Keratinocyte (primary cell): Measurements from ENCODE around the gene SMAD6. TPM values are rescaled to one million over a fixed set of nuclear protein-coding genes. Genes with fewer than 3 reads are reported as not detected.

ENCODE experiments used
- DNase-seq: peaks from one replicate; pipeline ENCODE4 v3.0.0-alpha.2; 2011; ENCODE audit warnings: low read depth, missing footprints, low spot score
- FAIRE-seq: peaks from 2 replicates; lab custom pipeline; 2011; peaks lifted over from hg19 to GRCh38; lab: Jason Lieb, UNC
- H2AFZ ChIP-seq: 2 replicates; pipeline ENCODE4 v1.6.0; 2012; ENCODE audit warnings: low read length, control low read depth, inconsistent platforms; ENCODE audit not compliant: control insufficient read depth
- H3K27ac ChIP-seq: 2 replicates; pipeline ENCODE4 v1.5.1; 2011; ENCODE audit warnings: low read length; ENCODE audit not compliant: control insufficient read depth, insufficient read depth
- H3K27me3 ChIP-seq: 3 replicates; pipeline ENCODE4 v1.6.0; 2011; ENCODE audit warnings: low read length; ENCODE audit not compliant: control insufficient read depth, insufficient read depth; ENCODE audit errors: extremely low read depth
- H3K36me3 ChIP-seq, 2 experiments: 2 replicates in 1 of 2; 3 replicates in 1 of 2; pipeline ENCODE4 v1.5.1; 2011; ENCODE audit warnings: low read length in 2 of 2, mild to moderate bottlenecking in 1 of 2; ENCODE audit not compliant: control insufficient read depth in 2 of 2, insufficient read depth in 2 of 2; ENCODE audit errors: extremely low read depth in 1 of 2
- H3K4me1 ChIP-seq: 3 replicates; pipeline ENCODE4 v1.5.1; 2011; ENCODE audit warnings: low read length; ENCODE audit not compliant: control insufficient read depth, insufficient read depth; ENCODE audit errors: extremely low read depth
- H3K4me2 ChIP-seq: 3 replicates; pipeline ENCODE4 v1.6.0; 2011; ENCODE audit warnings: low read depth, low read length; ENCODE audit not compliant: control insufficient read depth, insufficient read depth; ENCODE audit errors: extremely low read depth
- H3K4me3 ChIP-seq, 3 experiments: fragments of 200-600 bp in 1 of 3; sonication (generic) in 1 of 3; 2 replicates in 2 of 3; 3 replicates in 1 of 3; pipeline ENCODE4 v1.5.1; 2011 to 2016; ENCODE audit warnings: low read length in 3 of 3, mild to moderate bottlenecking in 3 of 3, control low read depth in 2 of 3, inconsistent platforms in 1 of 3, low read depth in 1 of 3, mixed read lengths in 1 of 3, mixed run types in 1 of 3, moderate library complexity in 1 of 3; ENCODE audit not compliant: control insufficient read depth in 2 of 3, insufficient read depth in 2 of 3; ENCODE audit errors: extremely low read depth in 1 of 3
- H3K79me2 ChIP-seq: 2 replicates; pipeline ENCODE4 v1.6.0; 2012; ENCODE audit warnings: low read length; ENCODE audit not compliant: control insufficient read depth, insufficient read depth
- H3K9ac ChIP-seq: 3 replicates; pipeline ENCODE4 v1.6.0; 2011; ENCODE audit warnings: low read length; ENCODE audit not compliant: control insufficient read depth, insufficient read depth; ENCODE audit errors: extremely low read depth
- H3K9me1 ChIP-seq: 3 replicates; pipeline ENCODE4 v1.6.0; 2011; ENCODE audit warnings: low read length; ENCODE audit not compliant: control insufficient read depth, insufficient read depth; ENCODE audit errors: extremely low read depth
- H3K9me3 ChIP-seq: 2 replicates; pipeline ENCODE4 v1.5.1; 2012; ENCODE audit warnings: low read depth, low read length; ENCODE audit not compliant: control insufficient read depth
- H4K20me1 ChIP-seq: 3 replicates; pipeline ENCODE4 v1.6.0; 2011; ENCODE audit warnings: low read length; ENCODE audit not compliant: control insufficient read depth, insufficient read depth; ENCODE audit errors: extremely low read depth
- EZH2 ChIP-seq: IDR thresholded peaks from one replicate; pipeline ENCODE4 v1.6.1; 2012; ENCODE audit warnings: inconsistent platforms, mild to moderate bottlenecking, low read length, moderate library complexity
- dilution Hi-C: fragments of 300-500 bp; cut with MboI; formaldehyde crosslinking; loops from one replicate; pipeline ENCODE4 v1.7.0; 2020; ENCODE audit warnings: low sequenced_read_pairs; ENCODE audit not compliant: extremely low pct_ligation_motif_present
- polyA plus RNA-seq, 5 experiments: library from polyadenylated mRNA; depleted of rRNA in 3 of 5; stranded (reverse) in 3 of 5; stranded (forward) in 1 of 5; unstranded in 1 of 5; fragments of >200 nt; gene quantifications; 1 replicate in 1 of 5; 2 replicates in 3 of 5; 3 replicates in 1 of 5; pipeline versions ENCODE4 v1.2.1 to v1.2.3, GENCODE V29; 2011 to 2012; ENCODE audit warnings: missing spikeins in 2 of 5, low read depth in 1 of 5, low replicate concordance in 1 of 5
- TF ChIP-seq, protein P1 (sequence below), 3 experiments: IDR thresholded peaks in 1 of 3; conservative IDR thresholded peaks in 1 of 3; optimal IDR thresholded peaks in 1 of 3; 2 replicates in 2 of 3; 3 replicates in 1 of 3; pipeline versions ENCODE3 to v1.5.1; 2011; ENCODE audit warnings: low read length in 3 of 3, mild to moderate bottlenecking in 3 of 3, moderate library complexity in 2 of 3, control low read depth in 1 of 3, inconsistent platforms in 1 of 3; ENCODE audit not compliant: insufficient read depth in 2 of 3; ENCODE audit errors: extremely low read depth in 1 of 3

SMAD6 gene
- polyA plus RNA-seq, 1 donor (not counting 4 experiments of a cell fraction or from before 2014, with no cell fraction given): 0.03 TPM

- Histone ChIP-seq H3K4me1 (no peaks in the 10 kb centered on the region), H3K36me3 (no peaks in the 10 kb centered on the region), H3K27ac (no peak overlapping the region), H3K4me3 (no peak overlapping the region), H3K9ac (no peak overlapping the region), H4K20me1 (no peaks in the 10 kb centered on the region), H3K9me1 (no peaks in the 10 kb centered on the region), H3K79me2 (no peaks in the 10 kb centered on the region), H3K9me3 (no peaks in the 10 kb centered on the region), H2AFZ (no peak overlapping the region), H3K27me3 (peaks cover 6% of the 10 kb centered on the region), H3K4me2 (no peak overlapping the region)
- DNase-seq (no peak), FAIRE-seq (no peak)
- no peak for TF ChIP-seq EZH2
- TF ChIP-seq, protein P1, sequence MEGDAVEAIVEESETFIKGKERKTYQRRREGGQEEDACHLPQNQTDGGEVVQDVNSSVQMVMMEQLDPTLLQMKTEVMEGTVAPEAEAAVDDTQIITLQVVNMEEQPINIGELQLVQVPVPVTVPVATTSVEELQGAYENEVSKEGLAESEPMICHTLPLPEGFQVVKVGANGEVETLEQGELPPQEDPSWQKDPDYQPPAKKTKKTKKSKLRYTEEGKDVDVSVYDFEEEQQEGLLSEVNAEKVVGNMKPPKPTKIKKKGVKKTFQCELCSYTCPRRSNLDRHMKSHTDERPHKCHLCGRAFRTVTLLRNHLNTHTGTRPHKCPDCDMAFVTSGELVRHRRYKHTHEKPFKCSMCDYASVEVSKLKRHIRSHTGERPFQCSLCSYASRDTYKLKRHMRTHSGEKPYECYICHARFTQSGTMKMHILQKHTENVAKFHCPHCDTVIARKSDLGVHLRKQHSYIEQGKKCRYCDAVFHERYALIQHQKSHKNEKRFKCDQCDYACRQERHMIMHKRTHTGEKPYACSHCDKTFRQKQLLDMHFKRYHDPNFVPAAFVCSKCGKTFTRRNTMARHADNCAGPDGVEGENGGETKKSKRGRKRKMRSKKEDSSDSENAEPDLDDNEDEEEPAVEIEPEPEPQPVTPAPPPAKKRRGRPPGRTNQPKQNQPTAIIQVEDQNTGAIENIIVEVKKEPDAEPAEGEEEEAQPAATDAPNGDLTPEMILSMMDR (optimal IDR thresholded peaks at IDR 0.05 in 1 of 3, IDR thresholded peaks at IDR 0.05 in 1 of 3, conservative IDR thresholded peaks at IDR 0.05 in 1 of 3; ENCODE audit: extremely low read depth in 1 of 3, insufficient read depth in 2 of 3, low read length in 3 of 3): no peak
- dilution Hi-C loops: no loop called here
Measured at GRCh38 chr15:66653398-66653797, 48.6 kb upstream of the SMAD6 start.

DNA sequence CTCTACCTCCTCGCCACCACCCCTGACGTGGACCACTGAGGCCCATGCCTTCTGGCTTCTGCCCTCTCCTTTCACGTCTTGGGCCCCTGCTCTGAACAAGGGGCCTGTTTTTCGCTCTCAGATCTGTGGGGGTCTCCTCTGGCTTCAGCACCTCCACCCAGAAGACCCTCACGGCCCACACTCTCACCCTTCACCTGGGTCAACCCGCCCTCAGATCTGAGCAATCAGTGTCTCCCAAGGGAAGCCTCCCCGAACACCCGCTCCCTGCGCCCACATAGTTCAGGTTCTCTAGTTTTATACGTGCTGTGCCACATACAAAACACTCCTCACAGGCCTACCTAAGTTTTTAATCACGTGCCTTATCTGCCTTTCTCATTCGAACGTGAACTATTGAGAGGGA lies 48.2 kb upstream of the SMAD6 start:
- dilution Hi-C loops: no loop called here

More for the DNA sequence above, 48.2 kb upstream of the SMAD6 start:
- Histone ChIP-seq H3K4me3 (no peak overlapping the region), H3K4me1 (no peaks in the 10 kb centered on the region), H3K27ac (no peak overlapping the region), H3K9me1 (no peaks in the 10 kb centered on the region), H2AFZ (no peak overlapping the region), H3K36me3 (no peaks in the 10 kb centered on the region), H3K27me3 (peaks cover 6% of the 10 kb centered on the region), H3K4me2 (no peak overlapping the region), H3K79me2 (no peaks in the 10 kb centered on the region), H3K9ac (no peak overlapping the region), H3K9me3 (no peaks in the 10 kb centered on the region), H4K20me1 (no peaks in the 10 kb centered on the region)
- TF ChIP-seq EZH2: no peak
- TF ChIP-seq, protein P1 (optimal IDR thresholded peaks at IDR 0.05 in 1 of 3, IDR thresholded peaks at IDR 0.05 in 1 of 3, conservative IDR thresholded peaks at IDR 0.05 in 1 of 3; ENCODE audit: extremely low read depth in 1 of 3, insufficient read depth in 2 of 3, low read length in 3 of 3): no peak
- FAIRE-seq: no peak
- DNase-seq: no peak
